Type B pancreatic cell (in vitro differentiated cells): Measurements from ENCODE around the gene RIOK2. TPM values are rescaled to one million over a fixed set of nuclear protein-coding genes. Genes with fewer than 3 reads are reported as not detected.
"Not testable (repeated sequence)": the region's sequence is repeated elsewhere in the genome, so short reads cannot be mapped to it uniquely, and the experiment has no call there.

Source experiments
- DNase-seq: peaks from one replicate; pipeline ENCODE4 v3.0.0; 2021; ENCODE audit warnings: mixed read lengths; ENCODE audit not compliant: unreplicated experiment; ENCODE audit errors: extremely low spot score
- H3K27ac Mint-ChIP-seq: 2 replicates; pipeline ENCODE4 v1.8.0; 2021; ENCODE audit warnings: mild to moderate bottlenecking, mixed read lengths
- H3K27me3 Mint-ChIP-seq: 2 replicates; pipeline ENCODE4 v1.8.0; 2021; ENCODE audit warnings: mixed read lengths
- H3K36me3 Mint-ChIP-seq: 2 replicates; pipeline ENCODE4 v1.8.0; 2021; ENCODE audit warnings: mixed read lengths
- H3K4me1 Mint-ChIP-seq: one replicate; pipeline ENCODE4 v1.8.0; 2021; ENCODE audit warnings: mixed read lengths; ENCODE audit not compliant: unreplicated experiment
- H3K4me3 Mint-ChIP-seq: 2 replicates; pipeline ENCODE4 v1.8.0; 2021; ENCODE audit warnings: mild to moderate bottlenecking, mixed read lengths
- H3K9me3 Mint-ChIP-seq: 2 replicates; pipeline ENCODE4 v1.8.0; 2021; ENCODE audit warnings: mixed read lengths
- CTCF ChIP-seq: fragments of 200-600 bp; sonication (generic); conservative IDR thresholded peaks from 2 replicates; pipeline ENCODE4 v1.5.0; 2021; ENCODE audit warnings: antibody characterized with exemption, mild to moderate bottlenecking
- total RNA-seq: library from RNA; stranded (reverse); gene quantifications from 2 replicates; pipeline ENCODE4 v1.2.1, GENCODE V29; 2021; ENCODE audit warnings: low replicate concordance

The RIOK2 gene
- total RNA-seq, 1 donor from 2014 or later, result 35.1 TPM

- peaks cover 4% of the 10 kb centered on the region for H3K36me3 Mint-ChIP-seq
- no peak for TF ChIP-seq CTCF
- no peak overlapping the region for H3K4me3 Mint-ChIP-seq
- H3K9me3 Mint-ChIP-seq, result peaks cover 8% of the 10 kb centered on the region
- no peaks in the 10 kb centered on the region for H3K27me3 Mint-ChIP-seq
- H3K4me1 Mint-ChIP-seq, result no peaks in the 10 kb centered on the region
- DNase-seq, result no peak
- H3K27ac Mint-ChIP-seq, result no peak overlapping the region
Observed at GRCh38 chr5:97208184-97208713, 25.2 kb upstream of the RIOK2 start.

- Mint-ChIP-seq H3K36me3 (no peaks in the 10 kb centered on the region), H3K4me1 (peaks cover 15% of the 10 kb centered on the region), H3K4me3 (no peak overlapping the region), H3K9me3 (peaks cover 12% of the 10 kb centered on the region), H3K27ac (no peak overlapping the region), H3K27me3 (no peaks in the 10 kb centered on the region)
- DNase-seq, result no peak
- no peak for TF ChIP-seq CTCF
Observed at GRCh38 chr5:97194366-97194765, 11.3 kb upstream of the RIOK2 start.

GRCh38 chr5:97193355-97193688 is 10.3 kb upstream of the RIOK2 start:
- peak overlapping the region; percentile 16 for H3K4me3 Mint-ChIP-seq

GRCh38 chr5:97192580-97193354 is 9.7 kb upstream of the RIOK2 start:
- TF ChIP-seq CTCF, result no peak
- DNase-seq, result no peak
- peak overlapping the region; percentile 63 for H3K27ac Mint-ChIP-seq

More at GRCh38 chr5:97193355-97193688, 10.3 kb upstream of the RIOK2 start:
- Mint-ChIP-seq H3K4me1 (peaks cover 15% of the 10 kb centered on the region), H3K9me3 (peaks cover 12% of the 10 kb centered on the region), H3K36me3 (no peaks in the 10 kb centered on the region), H3K27me3 (no peaks in the 10 kb centered on the region), H3K27ac (peak overlapping the region; percentile 63)
- TF ChIP-seq CTCF, result no peak
- no peak for DNase-seq

GRCh38 chr5:97191893-97192292 is 8.8 kb upstream of the RIOK2 start:
- Mint-ChIP-seq H3K27me3 (no peaks in the 10 kb centered on the region), H3K27ac (no peak overlapping the region), H3K4me1 (peaks cover 15% of the 10 kb centered on the region), H3K36me3 (no peaks in the 10 kb centered on the region), H3K9me3 (peaks cover 12% of the 10 kb centered on the region), H3K4me3 (no peak overlapping the region)
- DNase-seq, result no peak
- no peak for TF ChIP-seq CTCF

More at GRCh38 chr5:97192580-97193354, 9.7 kb upstream of the RIOK2 start:
- peaks cover 15% of the 10 kb centered on the region for H3K4me1 Mint-ChIP-seq
- H3K27me3 Mint-ChIP-seq, result no peaks in the 10 kb centered on the region
- H3K36me3 Mint-ChIP-seq, result no peaks in the 10 kb centered on the region
- H3K4me3 Mint-ChIP-seq, result peak overlapping the region; percentile 51
- peaks cover 12% of the 10 kb centered on the region for H3K9me3 Mint-ChIP-seq

GRCh38 chr5:97189523-97189922 is 6.5 kb upstream of the RIOK2 start:
- Mint-ChIP-seq H3K9me3 (peaks cover 12% of the 10 kb centered on the region), H3K4me1 (peaks cover 15% of the 10 kb centered on the region)
- not testable (repeated sequence) for H3K36me3 Mint-ChIP-seq

More at GRCh38 chr5:97189523-97189922, 6.5 kb upstream of the RIOK2 start:
- not testable (repeated sequence) for H3K4me3 Mint-ChIP-seq, DNase-seq, H3K27me3 Mint-ChIP-seq, H3K27ac Mint-ChIP-seq
